Nephron progenitor cell (in vitro differentiated cells): ENCODE results near the gene ATXN2.
"Not testable (repeated sequence)": the region's sequence is repeated elsewhere in the genome, so short reads cannot be mapped to it uniquely, and the experiment has no call there.

Source experiments
- DNase-seq: peaks from one replicate; pipeline ENCODE4 v3.0.0; 2021
- H3K27ac Mint-ChIP-seq: 2 replicates; pipeline ENCODE4 v1.8.0; 2021; ENCODE audit warnings: mild to moderate bottlenecking, moderate library complexity, mixed read lengths
- H3K27me3 Mint-ChIP-seq: 2 replicates; pipeline ENCODE4 v1.8.0; 2021; ENCODE audit warnings: mild to moderate bottlenecking, low read depth, mixed read lengths; ENCODE audit not compliant: poor library complexity
- H3K36me3 Mint-ChIP-seq: 2 replicates; pipeline ENCODE4 v1.8.0; 2021; ENCODE audit warnings: low read depth, mixed read lengths
- H3K4me1 Mint-ChIP-seq: 2 replicates; pipeline ENCODE4 v1.8.0; 2021; ENCODE audit warnings: mixed read lengths
- H3K4me3 Mint-ChIP-seq: 2 replicates; pipeline ENCODE4 v1.8.0; 2021; ENCODE audit warnings: mild to moderate bottlenecking, moderate library complexity, mixed read lengths
- H3K9me3 Mint-ChIP-seq: 2 replicates; pipeline ENCODE4 v1.8.0; 2021; ENCODE audit warnings: mild to moderate bottlenecking, moderate library complexity, mixed read lengths
- CTCF ChIP-seq: fragments of 200-600 bp; sonication (generic); IDR thresholded peaks from 2 replicates; pipeline ENCODE4 v1.5.0; 2021; ENCODE audit warnings: antibody characterized with exemption

ATXN2 gene

GRCh38 chr12:111405149-111405858 is 193.8 kb downstream of the ATXN2 start:
- Mint-ChIP-seq H3K27me3 (peaks cover 8% of the 10 kb centered on the region), H3K4me3 (peak overlapping the region; percentile 75), H3K27ac (no peak overlapping the region), H3K9me3 (no peaks in the 10 kb centered on the region), H3K36me3 (no peaks in the 10 kb centered on the region), H3K4me1 (peaks cover 48% of the 10 kb centered on the region)
- TF ChIP-seq CTCF: peak; percentile 58
- peak; percentile 100 for DNase-seq

GRCh38 chr12:111404362-111405148 is 194.6 kb downstream of the ATXN2 start:
- no peak for TF ChIP-seq CTCF
- Mint-ChIP-seq H3K36me3 (no peaks in the 10 kb centered on the region), H3K27ac (peak overlapping the region; percentile 82), H3K4me3 (peak overlapping the region; percentile 75), H3K4me1 (peaks cover 47% of the 10 kb centered on the region), H3K27me3 (peaks cover 8% of the 10 kb centered on the region), H3K9me3 (no peaks in the 10 kb centered on the region)
- DNase-seq: peak; percentile 33

GRCh38 chr12:111402490-111402824 is 196.7 kb downstream of the ATXN2 start:
- H3K27ac Mint-ChIP-seq, H3K9me3 Mint-ChIP-seq, H3K27me3 Mint-ChIP-seq, H3K36me3 Mint-ChIP-seq, DNase-seq, H3K4me3 Mint-ChIP-seq: not testable (repeated sequence)
- H3K4me1 Mint-ChIP-seq: peaks cover 31% of the 10 kb centered on the region
